ENCODE measurements around the gene TBC1D9. TPM values are rescaled to one million over a fixed set of nuclear protein-coding genes. Genes with fewer than 3 reads are reported as not detected.

TBC1D9 gene
- total RNA-seq, 1 donor from 2014 or later = 36.4 TPM

DNA sequence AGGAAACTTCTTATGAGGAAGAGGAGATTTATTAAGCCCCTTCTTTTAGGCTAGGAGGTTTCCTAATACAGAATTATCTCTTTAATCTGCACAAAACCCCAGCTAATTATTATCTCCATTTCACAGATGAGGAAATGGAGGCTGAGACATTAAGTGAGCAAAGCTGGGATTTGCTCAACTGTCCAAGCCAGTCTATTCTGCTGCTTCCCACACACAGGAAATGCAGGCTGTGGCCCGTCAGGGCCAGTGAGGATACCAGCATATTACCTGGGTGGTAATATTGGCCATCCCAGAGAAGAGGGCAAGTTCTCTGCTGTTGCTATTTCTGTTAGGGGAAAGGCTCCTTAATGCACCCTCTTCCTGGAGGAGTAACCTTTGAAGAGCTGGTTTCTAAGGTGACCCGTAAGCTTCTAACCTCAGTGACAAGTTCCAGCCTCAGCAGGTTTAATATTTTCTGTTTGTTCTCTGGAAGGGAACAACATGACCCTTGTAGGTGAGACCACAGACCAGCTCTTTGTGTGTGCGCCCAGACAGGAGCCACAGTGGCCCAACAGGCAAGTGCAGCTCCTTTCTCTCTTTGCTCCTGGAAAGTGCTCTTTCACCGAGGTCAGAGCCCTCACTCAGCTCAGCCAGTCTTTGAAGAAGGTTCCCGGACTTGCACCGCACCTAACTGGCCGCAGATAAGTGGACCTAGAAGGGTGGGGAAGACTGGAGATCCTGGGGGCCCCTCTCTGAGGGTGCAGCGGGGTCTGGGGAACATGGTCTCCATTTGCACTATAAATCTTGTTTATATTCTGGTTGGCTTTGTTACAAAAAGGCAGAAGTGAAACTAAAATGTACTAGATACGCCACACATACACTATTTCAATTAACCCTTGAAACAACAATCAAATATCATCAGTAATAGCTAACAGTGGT, 35.5 kb downstream of the TBC1D9 start:
- Mint-ChIP-seq H3K9me3 (ENCODE audit: low read depth) (no peaks in the 10 kb centered on the region), H3K27ac (peak overlapping the region; percentile 15), H3K4me3 (ENCODE audit: low read depth) (no peak overlapping the region), H3K36me3 (ENCODE audit: insufficient read depth) (peaks cover 2% of the 10 kb centered on the region), H3K27me3 (no peaks in the 10 kb centered on the region), H3K4me1 (ENCODE audit: low read depth) (peaks cover 45% of the 10 kb centered on the region)
- TF ChIP-seq, protein P1, sequence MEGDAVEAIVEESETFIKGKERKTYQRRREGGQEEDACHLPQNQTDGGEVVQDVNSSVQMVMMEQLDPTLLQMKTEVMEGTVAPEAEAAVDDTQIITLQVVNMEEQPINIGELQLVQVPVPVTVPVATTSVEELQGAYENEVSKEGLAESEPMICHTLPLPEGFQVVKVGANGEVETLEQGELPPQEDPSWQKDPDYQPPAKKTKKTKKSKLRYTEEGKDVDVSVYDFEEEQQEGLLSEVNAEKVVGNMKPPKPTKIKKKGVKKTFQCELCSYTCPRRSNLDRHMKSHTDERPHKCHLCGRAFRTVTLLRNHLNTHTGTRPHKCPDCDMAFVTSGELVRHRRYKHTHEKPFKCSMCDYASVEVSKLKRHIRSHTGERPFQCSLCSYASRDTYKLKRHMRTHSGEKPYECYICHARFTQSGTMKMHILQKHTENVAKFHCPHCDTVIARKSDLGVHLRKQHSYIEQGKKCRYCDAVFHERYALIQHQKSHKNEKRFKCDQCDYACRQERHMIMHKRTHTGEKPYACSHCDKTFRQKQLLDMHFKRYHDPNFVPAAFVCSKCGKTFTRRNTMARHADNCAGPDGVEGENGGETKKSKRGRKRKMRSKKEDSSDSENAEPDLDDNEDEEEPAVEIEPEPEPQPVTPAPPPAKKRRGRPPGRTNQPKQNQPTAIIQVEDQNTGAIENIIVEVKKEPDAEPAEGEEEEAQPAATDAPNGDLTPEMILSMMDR (IDR thresholded peaks at IDR 0.05; ENCODE audit: unreplicated experiment) = no peak
- no peak for DNase-seq (ENCODE audit: low spot score, unreplicated experiment)

DNA sequence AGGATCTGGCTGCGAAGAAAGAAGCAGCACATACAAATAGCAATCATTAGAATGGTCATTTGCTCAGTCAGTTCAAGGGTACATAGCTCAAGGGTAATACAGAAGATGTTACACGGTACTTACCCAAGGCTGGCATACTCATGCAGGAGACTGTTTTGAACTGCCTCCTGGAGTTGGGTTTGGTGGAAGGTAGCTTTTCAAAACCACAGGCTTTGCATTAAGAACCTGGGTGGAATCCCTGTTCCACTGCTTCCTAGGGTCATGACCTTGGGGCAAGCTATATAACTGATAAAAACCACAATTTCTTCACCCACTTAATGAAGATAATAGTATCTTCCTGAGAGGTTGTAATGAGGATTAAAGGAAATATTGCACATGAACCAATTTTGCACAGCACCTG, 36.5 kb downstream of the TBC1D9 start:
- H3K4me1 Mint-ChIP-seq (ENCODE audit: low read depth) = peaks cover 46% of the 10 kb centered on the region
- H3K27me3 Mint-ChIP-seq = no peaks in the 10 kb centered on the region
- H3K9me3 Mint-ChIP-seq (ENCODE audit: low read depth) = no peaks in the 10 kb centered on the region
- DNase-seq (ENCODE audit: low spot score, unreplicated experiment) = no peak
- TF ChIP-seq, protein P1 (IDR thresholded peaks at IDR 0.05; ENCODE audit: unreplicated experiment) = no peak
- peaks cover 3% of the 10 kb centered on the region for H3K36me3 Mint-ChIP-seq (ENCODE audit: insufficient read depth)
- no peak overlapping the region for H3K4me3 Mint-ChIP-seq (ENCODE audit: low read depth)
- H3K27ac Mint-ChIP-seq = no peak overlapping the region

DNA sequence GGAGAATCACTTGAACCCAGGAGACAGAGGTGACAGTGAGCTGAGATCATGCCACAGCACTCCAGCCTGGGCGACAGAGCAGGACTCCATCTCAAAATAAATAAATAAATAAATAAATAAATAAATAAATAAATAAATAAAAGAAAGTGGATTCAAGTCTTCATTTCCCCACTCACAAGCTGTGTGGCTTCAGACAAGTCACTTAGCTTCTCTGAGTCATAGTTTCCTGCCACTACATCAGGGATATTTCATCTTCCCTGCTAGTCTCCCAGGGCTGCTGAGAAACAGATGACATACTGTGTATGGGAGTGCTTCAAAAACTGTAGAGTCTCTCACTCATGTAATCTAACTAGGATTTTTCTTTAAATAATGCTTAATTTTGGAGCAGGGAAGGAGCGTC, 37.2 kb downstream of the TBC1D9 start:
- Mint-ChIP-seq H3K9me3 (ENCODE audit: low read depth) (no peaks in the 10 kb centered on the region), H3K4me1 (ENCODE audit: low read depth) (peaks cover 50% of the 10 kb centered on the region), H3K4me3 (ENCODE audit: low read depth) (no peak overlapping the region), H3K27me3 (no peaks in the 10 kb centered on the region), H3K36me3 (ENCODE audit: insufficient read depth) (peaks cover 2% of the 10 kb centered on the region), H3K27ac (no peak overlapping the region)
- TF ChIP-seq, protein P1 (IDR thresholded peaks at IDR 0.05; ENCODE audit: unreplicated experiment) = no peak
- no peak for DNase-seq (ENCODE audit: low spot score, unreplicated experiment)

DNA sequence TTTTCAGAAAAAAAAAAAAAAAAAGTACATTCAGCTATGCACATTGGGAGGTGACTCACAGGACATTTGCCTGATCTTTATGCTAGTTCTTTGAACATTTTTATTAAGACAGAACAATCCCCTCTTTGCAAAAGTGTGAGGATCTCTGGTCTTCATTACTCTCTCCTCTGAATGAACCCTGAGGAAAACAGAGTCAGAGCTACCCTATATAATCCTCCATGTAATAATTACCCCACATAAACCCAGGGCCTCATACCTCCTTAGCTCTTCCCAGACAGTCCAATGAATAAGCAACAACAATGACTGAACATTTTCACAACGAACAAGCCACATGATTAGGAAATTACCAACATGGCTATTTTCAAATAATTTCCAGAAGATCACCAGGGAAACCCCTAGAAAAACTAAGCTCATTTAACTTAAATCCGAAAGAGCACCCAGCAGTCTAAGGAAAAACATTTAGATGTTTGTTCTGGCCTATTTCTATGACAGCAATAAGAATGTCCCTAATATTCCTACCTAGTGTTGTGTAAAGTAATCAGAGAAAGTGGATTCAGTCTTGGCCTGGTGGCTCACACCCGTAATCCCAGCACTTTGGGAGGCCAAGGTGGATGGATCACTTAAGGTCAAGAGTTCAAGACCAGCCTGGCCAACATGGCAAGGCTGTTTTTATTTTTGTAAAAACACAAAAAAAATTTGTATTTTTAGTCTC, 37.8 kb downstream of the TBC1D9 start:
- DNase-seq (ENCODE audit: low spot score, unreplicated experiment) = no peak
- Mint-ChIP-seq H3K9me3 (ENCODE audit: low read depth) (no peaks in the 10 kb centered on the region), H3K27ac (no peak overlapping the region), H3K27me3 (no peaks in the 10 kb centered on the region), H3K4me3 (ENCODE audit: low read depth) (no peak overlapping the region), H3K36me3 (ENCODE audit: insufficient read depth) (peaks cover 2% of the 10 kb centered on the region), H3K4me1 (ENCODE audit: low read depth) (peaks cover 50% of the 10 kb centered on the region)
- TF ChIP-seq, protein P1 (IDR thresholded peaks at IDR 0.05; ENCODE audit: unreplicated experiment) = no peak

DNA sequence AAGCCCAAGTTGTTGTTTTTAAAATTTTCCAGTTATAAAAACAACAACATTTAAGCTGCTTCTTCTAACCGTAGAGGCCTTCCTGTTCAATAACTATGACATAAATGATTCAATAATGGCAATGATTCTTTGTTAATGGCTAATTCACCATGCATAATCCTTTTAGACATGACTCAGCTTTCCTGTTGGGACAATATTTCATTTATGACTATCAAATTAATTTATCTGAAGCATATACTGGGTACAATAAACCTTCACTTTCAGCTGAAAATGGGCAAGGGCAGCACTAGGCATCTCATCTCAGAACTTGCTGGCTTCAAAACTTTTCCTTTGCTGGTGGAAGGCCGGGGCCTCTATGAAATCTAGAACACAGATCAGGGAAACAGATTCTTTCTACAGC, 38.9 kb downstream of the TBC1D9 start:
- Mint-ChIP-seq H3K4me1 (ENCODE audit: low read depth) (peaks cover 44% of the 10 kb centered on the region), H3K27ac (peak overlapping the region; percentile 54), H3K4me3 (ENCODE audit: low read depth) (no peak overlapping the region), H3K36me3 (ENCODE audit: insufficient read depth) (peaks cover 2% of the 10 kb centered on the region), H3K9me3 (ENCODE audit: low read depth) (no peaks in the 10 kb centered on the region), H3K27me3 (no peaks in the 10 kb centered on the region)
- TF ChIP-seq, protein P1 (IDR thresholded peaks at IDR 0.05; ENCODE audit: unreplicated experiment) = no peak
- no peak for DNase-seq (ENCODE audit: low spot score, unreplicated experiment)

Measured in progenitor cell of endocrine pancreas (in vitro differentiated cells).